Mucosa of descending colon (tissue), 3 donors: ENCODE data around the gene FAM13A. TPM values are rescaled to one million over a fixed set of nuclear protein-coding genes. Genes with fewer than 3 reads are reported as not detected.

ENCODE experiments used
- ATAC-seq: fragments of 200-7000 bp; cut with Tn5 transposase; one replicate; pipeline ENCODE4 v1.9.1; 2020; ENCODE audit warnings: mild to moderate bottlenecking, moderate library complexity
- DNase-seq, 3 donors: peaks; one replicate each; pipeline ENCODE4 v3.0.0-alpha.2; 2020
- H3K36me3 ChIP-seq: fragments of 200-600 bp; one replicate; pipeline ENCODE4 v1.8.0; 2021; ENCODE audit warnings: low read depth, mild to moderate bottlenecking
- H3K4me1 ChIP-seq: fragments of 200-600 bp; one replicate; pipeline ENCODE4 v1.8.0; 2021; ENCODE audit warnings: low read depth, mild to moderate bottlenecking
- H3K4me3 ChIP-seq: fragments of 200-600 bp; one replicate; pipeline ENCODE4 v1.8.0; 2021; ENCODE audit warnings: mild to moderate bottlenecking
- H3K9me3 ChIP-seq: fragments of 200-600 bp; one replicate; pipeline ENCODE4 v1.8.0; 2021; ENCODE audit warnings: mild to moderate bottlenecking
- CTCF ChIP-seq: fragments of 200-600 bp; IDR thresholded peaks from one replicate; pipeline ENCODE4 v1.8.0; 2022; ENCODE audit warnings: antibody characterized with exemption, mild to moderate bottlenecking
- intact Hi-C, 2 donors: fragments of 100-400 bp; cut with DNase I in 1 of 2; cut with micrococcal nuclease in 1 of 2; formaldehyde crosslinking; loops; one replicate each; pipeline versions ENCODE4 v1.11.0 to v1.11.1; 2022; cut with DNase I, micrococcal nuclease
- total RNA-seq, 3 donors: library from RNA; stranded (reverse); fragmentation: NEBNext Ultra II Directional in 2 of 3; extraction: Animal tissue kit (Norgen Biotek cat#: 25700) in 2 of 3; gene quantifications; one replicate each; pipeline versions ENCODE4 v1.2.1 to v1.2.4, GENCODE V29; 2021 to 2023
- donor health status: DM: no; HTN: no; CAD: no; lungs with moderate emphysema.
- donor health status: DM: no; HTN: no; CAD: no.
- donor health status: DM: no; HTN: yes; CAD: no.

The FAM13A gene
- total RNA-seq, 3 donors from 2014 or later = 41.6 to 60.1 (median 50.2) TPM

DNA sequence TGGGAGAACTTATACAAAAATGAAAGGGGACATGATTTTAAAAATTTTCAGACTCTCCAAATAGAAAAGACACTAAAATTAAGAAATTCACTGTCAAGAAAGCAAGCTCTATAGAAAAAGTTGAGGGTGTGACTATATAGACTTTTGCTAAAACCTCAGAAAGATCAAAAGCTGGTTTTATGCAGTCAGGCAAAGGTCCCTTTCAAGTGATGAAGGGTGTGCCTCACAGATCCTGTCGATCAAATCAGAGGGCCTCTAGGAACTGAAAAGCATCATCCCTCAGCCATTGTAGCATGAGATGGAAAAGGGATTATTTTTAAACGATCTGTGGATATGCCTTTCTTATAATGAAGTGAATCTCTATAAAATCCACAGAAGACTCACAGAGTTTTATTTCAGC, 116.5 kb downstream of the FAM13A start:
- DNase-seq = no peak
- intact Hi-C loops = no loop called here
- no peak for TF ChIP-seq CTCF
- H3K36me3 ChIP-seq = no peaks in the 10 kb centered on the region
- ATAC-seq = no peak
- H3K4me3 ChIP-seq = no peak overlapping the region
- no peaks in the 10 kb centered on the region for H3K4me1 ChIP-seq
- H3K9me3 ChIP-seq = no peaks in the 10 kb centered on the region

- Histone ChIP-seq H3K36me3 (no peaks in the 10 kb centered on the region), H3K9me3 (no peaks in the 10 kb centered on the region), H3K4me1 (no peaks in the 10 kb centered on the region), H3K4me3 (no peak overlapping the region)
- no peak for ATAC-seq
- no peak for DNase-seq
- TF ChIP-seq CTCF = no peak
- intact Hi-C loops = no loop called here
Measured at GRCh38 chr4:88939697-88940096, 117.3 kb downstream of the FAM13A start.

- intact Hi-C loops = no loop called here
- Histone ChIP-seq H3K9me3 (no peaks in the 10 kb centered on the region), H3K36me3 (no peaks in the 10 kb centered on the region), H3K4me1 (no peaks in the 10 kb centered on the region), H3K4me3 (no peak overlapping the region)
- no peak for DNase-seq
- no peak for ATAC-seq
- TF ChIP-seq CTCF = no peak
Measured at GRCh38 chr4:88938138-88938537, 118.8 kb downstream of the FAM13A start.

GRCh38 chr4:88937081-88937480, 119.9 kb downstream of the FAM13A start:
- Histone ChIP-seq H3K36me3 (no peaks in the 10 kb centered on the region), H3K4me1 (no peaks in the 10 kb centered on the region), H3K9me3 (no peaks in the 10 kb centered on the region), H3K4me3 (no peak overlapping the region)
- ATAC-seq = no peak
- no peak for DNase-seq
- intact Hi-C loops = no loop called here
- TF ChIP-seq CTCF = no peak

DNA sequence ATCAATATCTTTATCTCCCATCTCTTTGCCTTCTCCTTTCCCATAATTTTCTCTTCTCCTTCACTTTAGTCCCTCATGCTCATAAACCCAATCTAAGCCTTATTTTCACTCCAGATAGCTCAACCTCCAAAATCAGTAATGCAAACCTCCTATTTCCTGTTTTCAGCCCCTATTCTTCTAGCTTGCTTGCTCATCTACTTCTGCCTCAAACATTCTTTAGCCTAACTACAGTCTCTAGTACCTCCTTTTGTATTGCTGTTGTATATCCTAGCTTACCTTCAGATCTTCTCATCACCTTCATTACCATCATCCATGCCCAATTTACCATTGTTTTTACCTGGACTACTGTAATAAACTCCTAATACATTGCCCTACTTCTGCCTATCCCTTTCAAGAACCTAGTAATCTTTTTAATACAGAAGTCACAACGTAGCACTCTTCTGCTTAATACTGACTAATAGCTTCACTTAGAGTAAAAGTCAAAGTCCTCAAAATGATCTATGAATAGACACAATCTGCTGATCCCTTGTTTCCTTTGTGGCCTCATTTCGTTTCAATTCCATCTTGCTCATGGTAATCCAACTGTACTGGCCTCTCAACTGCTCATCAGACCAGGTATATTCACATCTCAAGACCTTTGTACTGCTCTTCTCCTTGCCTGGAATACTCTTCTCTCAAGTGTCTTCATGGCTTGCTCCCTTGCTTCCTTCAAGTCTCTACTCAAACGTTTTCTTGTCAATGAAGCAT, 123.4 kb downstream of the FAM13A start:
- no peak for TF ChIP-seq CTCF
- Histone ChIP-seq H3K9me3 (no peaks in the 10 kb centered on the region), H3K4me1 (no peaks in the 10 kb centered on the region), H3K36me3 (no peaks in the 10 kb centered on the region), H3K4me3 (no peak overlapping the region)
- intact Hi-C loops = no loop called here
- ATAC-seq (no peak), DNase-seq (no peak)

DNA sequence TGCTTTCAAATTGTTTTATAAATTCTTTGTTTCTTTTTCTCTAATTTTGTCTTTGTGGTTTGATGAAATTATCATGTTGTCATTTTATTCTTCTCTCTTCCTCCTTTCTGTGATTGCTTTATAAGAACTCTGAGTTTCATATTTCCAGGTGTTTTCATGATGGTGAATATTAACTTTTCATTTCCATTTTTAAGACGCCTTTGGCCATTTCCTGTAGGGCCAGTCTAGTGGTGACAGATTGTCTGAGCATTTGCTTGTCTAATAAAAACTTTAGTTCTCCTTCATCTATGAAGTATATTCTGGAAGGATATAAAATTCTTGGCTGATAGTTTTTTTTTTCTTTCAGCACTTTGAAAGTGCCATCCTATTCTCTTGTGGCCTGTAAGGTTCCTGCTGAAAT, 128.1 kb downstream of the FAM13A start:
- intact Hi-C loops = no loop called here
- Histone ChIP-seq H3K4me3 (no peak overlapping the region), H3K9me3 (no peaks in the 10 kb centered on the region), H3K4me1 (no peaks in the 10 kb centered on the region), H3K36me3 (no peaks in the 10 kb centered on the region)
- TF ChIP-seq CTCF = no peak
- DNase-seq (no peak), ATAC-seq (no peak)
